IPS-NIHi7 (cell line): ENCODE measurements around the gene ZNF618.
A peak's percentile ranks its signal among the peaks of the same experiment; 100 is the strongest.

Experiments
- DNase-seq: peaks from one replicate; pipeline ENCODE4 v3.0.0; 2012; ENCODE audit warnings: mixed read lengths; ENCODE audit errors: extremely low spot score

Gene ZNF618

DNA sequence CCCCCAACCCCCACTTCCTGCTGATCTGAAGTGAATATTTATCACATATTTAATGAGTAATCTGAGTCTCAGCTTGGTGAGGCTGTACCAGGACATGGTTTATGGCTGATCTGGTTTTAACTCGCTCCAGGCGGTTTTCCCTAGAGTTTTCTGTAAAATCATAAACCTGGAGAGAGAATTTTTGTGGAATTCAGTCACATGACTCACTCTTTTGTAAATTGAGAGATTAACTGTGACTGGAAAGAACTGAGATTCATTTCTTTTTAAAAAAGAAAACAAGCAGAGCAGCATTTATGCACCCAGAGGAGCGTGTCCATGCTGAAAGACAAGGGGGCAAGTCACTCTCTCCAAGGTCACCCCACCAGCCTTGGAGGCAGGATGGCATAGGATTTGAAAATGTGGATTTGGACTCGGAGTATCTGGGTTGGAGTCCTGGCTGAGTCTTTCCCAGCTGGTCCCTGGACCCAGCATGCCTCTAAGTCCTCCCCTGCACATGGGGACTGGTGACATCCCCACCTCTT lies 81.8 kb downstream of the ZNF618 start:
- no peak for DNase-seq

DNA sequence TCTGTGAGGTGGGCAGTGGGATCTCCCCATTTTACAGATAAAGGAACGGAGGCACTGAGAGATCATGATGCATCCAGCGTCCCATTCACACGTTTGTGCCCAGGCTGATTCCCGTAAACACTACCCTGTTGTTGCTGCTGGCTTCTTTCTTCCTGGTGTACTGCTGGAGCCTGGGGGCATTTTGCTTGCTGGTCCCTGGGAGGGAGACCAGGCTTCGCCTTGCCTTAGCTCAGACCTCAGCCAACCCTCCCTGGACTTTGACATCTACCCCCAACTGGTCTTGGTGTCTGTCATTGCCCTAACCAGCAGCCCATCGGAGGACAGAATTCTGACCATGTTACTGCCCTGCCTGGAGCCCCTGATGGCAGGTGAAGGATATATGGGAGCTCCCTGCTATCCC lies 82.4 kb downstream of the ZNF618 start:
- no peak for DNase-seq

DNA sequence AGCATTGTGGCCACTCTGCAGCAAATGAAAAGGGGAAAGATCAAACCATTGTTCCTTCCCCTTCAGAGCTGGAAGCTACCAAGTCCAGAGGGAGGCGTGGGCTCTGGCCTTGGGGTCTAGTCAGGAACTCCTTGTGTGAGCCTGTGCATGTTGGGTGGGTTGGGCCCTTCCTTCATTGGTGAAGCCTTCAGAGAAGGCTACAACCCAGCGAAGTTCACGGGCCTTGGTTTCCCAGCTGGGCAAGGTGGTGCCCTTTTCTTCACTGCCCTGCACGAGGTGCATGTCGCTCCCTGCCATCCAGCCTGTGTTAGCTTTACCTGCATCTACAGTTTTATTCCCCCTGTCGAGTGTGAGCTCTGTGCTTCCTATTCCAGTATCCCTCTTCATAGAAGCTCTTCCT lies 84.7 kb downstream of the ZNF618 start:
- DNase-seq: no peak

DNA sequence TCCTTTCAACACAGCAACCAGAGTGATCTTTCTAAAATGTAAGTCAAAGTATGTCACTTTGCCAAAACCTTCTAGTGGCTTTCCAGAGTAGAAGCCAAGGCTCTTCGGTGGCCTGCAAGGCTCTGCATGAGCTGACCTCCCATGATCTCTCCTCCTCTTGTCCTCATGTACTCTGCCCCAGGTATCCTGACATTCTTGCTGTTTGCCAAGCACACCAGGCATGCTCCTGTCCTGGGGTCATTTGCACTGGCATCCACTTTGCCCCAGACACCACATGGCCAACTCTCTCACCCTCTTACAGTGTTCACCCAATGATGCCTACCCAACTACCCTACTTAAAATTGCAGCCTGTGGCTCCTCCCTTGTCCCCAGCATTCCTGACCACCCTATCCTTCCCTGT lies 86.3 kb downstream of the ZNF618 start:
- no peak for DNase-seq

DNA sequence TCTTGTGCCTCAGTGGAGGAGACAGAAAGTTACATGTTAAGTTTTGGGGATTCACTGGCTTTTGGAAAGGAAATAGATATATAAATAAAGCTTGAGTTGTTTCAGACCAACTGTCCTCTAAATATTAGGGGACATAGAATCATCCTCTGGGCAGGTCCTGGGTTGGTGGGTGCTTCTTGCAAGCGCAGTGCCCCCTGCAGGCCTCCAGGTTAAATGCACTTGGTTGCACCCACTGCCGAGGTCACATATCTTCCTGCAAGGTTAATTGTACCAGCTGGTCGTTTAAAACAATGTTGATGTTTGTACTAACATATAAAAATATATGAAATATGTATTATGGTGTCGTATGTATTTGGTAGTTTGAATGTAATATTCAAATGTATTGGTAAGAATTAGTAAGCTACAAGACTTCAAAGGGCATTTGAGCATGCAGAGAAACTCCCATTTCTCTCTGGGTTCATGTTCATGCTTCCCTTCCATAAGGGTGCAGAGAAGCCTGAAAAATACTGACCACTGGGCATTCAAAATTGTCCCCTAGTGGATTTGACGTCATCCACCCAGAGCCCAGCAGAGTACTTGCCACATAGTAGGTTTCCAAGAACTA lies 87.0 kb downstream of the ZNF618 start:
- DNase-seq: peak; percentile 82

DNA sequence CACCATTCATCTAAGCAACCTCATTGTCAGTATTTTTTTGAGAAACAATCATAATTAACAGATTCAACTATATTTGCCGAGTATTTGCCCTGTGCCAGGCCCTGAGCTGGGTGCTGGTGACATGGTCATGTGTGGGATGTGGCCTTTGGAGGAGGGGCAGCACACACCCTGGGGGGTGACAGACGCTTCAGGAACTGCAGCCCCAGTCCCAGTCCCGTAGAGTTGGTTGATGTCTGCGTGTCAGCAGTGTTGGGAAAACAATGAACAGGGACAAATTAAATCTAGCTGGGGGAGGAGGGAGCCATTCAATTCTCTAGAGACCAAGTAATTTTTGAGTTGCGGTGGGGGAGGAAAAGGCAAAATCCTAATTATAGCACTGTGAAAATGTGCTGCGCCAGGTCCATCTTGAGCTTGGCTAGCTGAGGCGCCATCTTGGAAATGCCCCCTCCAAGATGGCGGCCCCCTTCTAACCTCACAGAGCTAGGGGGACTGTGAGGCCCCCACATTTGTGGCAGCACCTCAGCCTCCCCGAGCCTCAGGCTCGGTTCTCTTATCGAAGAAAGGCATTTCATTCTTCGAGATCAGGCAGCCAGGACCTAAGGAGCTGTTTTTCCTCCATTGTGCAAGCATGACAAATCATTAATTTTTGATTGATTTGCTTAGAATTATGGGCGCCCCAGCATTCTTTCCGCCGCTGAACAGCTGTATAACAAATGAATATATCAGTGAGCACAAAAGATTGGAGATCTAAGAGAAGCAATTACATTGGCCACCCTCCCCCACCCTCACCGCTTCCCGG lies 87.8 kb downstream of the ZNF618 start:
- no peak for DNase-seq

DNA sequence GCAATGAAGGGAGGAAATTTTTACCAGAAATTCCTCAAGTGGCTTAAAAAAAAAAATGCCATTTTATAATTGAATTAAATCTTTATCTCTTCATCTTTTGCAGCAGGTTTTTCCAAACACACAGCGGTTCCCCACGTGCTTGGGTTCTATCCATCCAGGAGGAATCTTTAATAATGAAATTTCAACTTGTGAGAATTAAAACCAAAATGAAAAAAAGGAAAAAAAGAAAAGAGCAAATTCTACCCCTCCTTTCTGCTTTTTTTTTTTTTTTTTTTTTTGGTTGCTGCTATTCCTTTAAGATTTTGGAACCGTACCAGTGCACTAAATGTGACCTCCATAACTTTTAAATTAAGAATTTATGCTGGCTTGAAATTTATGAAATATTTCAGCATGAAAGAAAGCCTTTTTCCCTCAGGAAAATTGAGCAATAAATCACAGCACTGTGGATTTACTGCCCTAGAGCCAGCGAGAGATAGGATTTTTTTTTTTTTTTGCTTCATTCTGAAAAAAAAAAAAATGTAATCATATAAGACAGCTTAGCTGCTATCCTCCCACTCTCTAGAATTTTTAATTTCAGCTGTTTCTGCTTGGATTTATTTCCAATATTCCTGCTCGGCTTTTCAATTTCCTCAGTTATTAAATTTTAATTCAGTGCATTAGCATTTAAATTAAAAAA lies 88.5 kb downstream of the ZNF618 start:
- no peak for DNase-seq

DNA sequence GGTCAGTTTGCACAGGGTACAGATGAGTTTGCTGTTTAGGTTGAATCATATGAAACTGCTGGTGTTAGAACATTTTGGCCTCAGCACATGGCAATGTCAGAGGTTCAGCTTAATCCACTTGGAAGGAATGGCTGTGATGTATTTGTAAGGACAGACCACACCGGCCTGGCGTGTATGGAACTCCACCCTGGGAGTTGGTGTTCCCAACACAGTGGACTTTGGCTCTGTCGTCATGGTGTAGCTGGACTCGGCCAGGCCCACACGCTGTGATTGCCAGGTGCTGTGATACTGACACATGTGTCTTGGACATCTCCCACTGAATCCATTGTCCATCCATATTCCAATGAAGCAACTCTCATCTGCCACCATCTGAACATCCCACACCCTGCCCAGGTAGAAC lies 90.3 kb downstream of the ZNF618 start:
- no peak for DNase-seq

DNA sequence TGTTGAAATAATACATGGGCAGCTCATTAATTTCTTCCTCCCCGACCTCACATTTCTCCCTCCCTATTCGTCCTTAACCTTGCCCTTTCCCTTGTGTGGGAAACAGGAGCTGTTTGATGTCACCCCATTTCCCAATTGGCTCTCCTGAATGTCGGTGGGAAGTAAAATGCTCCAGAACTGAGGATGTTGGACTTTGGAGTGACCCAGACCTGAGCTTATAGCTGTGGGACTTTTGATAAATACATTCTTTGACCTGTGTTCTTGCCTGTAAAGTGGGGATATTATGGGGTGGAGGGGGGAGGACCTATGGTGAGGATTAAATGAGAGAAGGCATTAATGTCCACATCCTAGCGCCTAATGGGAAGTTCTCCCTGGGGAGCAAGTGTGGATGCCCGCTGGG lies 91.3 kb downstream of the ZNF618 start:
- no peak for DNase-seq

DNA sequence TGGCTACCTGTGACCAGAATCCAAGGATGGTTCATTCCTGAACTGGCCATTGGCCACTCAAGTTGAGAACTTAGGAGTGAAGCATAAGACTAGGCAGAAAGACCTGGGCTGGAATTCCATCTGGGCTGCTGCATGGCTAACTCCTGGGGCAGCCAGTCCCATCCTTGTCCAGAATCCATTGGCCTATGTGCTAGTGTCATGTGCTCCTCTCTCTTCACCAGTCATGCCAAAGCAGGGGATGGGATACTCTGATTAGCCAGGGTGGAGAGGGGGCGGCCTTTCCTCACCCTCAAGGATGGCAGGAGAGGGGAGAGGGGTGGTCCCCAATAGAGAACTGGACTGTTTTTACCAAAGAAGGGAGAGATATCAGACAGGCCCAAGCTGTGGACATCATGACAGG lies 93.2 kb downstream of the ZNF618 start:
- DNase-seq: no peak

DNA sequence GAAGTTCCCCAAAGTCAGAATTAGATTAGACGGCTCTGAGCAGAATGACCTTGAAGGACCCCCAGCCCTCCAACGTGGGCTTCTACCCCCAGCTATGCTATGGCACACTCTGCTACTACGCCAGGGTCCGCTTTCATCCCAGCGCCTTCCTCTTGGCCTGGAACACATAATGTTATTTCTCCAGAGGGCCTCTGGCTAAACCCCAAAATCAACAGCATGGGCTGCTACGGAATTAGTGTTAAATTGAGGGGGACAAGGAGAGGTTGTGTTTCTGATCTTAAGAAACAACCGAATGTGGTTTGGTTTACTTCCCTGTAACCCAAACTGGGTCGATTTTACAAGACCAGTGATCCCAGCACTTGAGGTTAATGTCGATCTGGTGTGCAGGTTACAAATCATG lies 97.1 kb downstream of the ZNF618 start:
- DNase-seq: no peak

DNA sequence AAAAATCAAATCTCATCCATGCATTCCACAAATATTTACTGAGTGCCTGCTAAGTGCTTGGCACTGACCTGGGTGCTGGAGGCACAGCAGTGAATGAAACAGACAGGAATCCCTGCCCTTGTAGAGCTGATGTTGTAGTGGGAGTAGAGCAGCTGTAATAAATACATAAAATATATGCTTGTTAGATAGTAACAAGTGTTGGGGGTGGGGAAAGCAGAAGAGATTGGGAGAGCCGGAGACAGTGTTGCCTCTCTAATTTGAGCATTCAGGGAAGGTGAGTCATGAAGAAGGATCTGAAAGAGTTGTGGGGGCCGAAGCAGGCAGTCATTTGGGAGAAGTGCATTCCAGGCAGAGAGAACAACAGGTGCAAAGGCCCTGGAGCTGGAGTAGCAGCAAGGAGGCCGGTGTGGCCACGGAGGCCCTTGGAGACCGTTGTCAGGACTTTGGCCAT lies 97.9 kb downstream of the ZNF618 start:
- DNase-seq: no peak

DNA sequence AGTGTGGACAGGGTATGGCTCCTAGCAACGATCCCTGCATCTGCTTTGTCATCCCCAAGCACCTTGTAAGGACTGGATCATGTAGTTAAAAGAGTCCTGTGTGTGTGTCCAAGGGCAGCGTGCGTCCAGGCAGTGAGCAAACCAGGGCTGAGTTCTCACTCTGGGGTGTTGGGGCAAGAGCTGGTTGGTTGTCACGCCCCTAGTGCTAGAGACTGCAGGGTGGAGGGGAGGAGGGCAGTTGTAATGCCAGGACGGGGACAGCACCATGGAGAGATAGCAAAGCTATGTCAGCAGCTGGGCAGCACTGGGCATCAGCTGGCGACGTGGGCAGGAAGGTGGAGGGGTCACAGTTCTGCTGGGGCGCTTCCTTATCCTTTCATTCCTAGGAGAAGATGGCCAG lies 100.8 kb downstream of the ZNF618 start:
- DNase-seq: no peak

DNA sequence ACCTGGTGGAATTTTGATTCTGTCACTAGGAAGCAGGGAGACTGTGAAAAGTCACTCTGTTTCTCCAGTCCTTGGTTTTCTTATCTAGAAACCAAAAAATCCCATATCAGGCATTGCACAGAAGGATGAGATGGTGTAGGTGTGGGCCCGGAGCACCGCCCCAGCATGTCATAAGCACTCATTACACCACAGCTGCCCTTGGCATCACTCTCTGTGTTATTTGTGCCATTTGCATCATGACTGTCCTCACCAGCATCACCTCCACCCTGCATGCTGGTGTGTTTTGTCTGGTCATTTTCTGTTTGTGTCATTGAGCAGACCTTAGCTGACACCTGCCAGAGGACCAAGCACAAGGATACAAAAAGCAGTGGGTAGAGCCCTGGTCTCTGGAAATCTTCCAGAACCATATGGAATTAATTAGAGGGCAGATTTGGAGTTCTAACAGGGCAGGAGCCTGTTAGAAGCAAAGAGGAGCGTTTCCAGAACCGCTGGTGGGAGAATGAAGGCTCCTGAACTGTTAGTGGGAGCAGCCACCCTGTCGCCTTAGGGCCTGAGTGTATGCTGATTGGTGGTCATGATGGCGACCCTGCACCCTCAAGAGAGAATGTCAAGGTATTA lies 102.7 kb downstream of the ZNF618 start:
- DNase-seq: no peak

DNA sequence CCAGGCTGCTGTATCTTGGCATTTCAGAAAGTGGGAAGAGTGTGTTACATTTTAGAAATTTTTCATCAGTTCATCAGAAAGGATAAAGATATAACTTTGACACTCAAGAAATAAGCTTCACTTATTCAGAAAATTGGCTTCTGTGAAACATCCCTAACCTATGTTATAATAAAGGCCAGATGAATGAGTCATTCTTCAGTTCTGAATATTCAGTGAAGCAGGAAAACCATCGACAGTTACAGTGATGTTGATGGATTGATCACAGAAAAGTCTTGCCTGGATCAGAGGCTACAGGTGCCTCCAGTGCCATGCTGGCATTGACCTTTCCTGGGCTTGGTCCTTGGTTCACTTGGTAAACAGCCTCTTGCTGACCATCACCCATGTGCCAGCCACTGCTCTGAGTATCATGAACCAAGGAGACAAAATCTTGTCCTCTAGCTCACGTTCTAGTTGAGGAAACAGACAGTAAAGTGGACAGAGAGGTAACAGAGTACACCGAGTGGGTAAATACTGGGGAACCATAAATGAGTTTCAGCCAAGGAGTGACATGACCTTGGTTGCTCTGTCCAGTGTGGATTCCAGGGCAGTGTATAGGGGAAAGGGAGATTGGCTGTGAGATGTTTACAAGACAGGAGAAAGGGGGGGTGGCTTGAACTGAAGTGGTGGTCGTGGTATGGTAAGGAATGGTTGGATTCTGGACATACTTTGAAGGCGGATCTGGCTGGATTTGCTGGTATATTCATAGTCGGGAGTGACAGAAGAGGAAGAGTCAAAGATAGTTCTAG lies 103.4 kb downstream of the ZNF618 start:
- no peak for DNase-seq

DNA sequence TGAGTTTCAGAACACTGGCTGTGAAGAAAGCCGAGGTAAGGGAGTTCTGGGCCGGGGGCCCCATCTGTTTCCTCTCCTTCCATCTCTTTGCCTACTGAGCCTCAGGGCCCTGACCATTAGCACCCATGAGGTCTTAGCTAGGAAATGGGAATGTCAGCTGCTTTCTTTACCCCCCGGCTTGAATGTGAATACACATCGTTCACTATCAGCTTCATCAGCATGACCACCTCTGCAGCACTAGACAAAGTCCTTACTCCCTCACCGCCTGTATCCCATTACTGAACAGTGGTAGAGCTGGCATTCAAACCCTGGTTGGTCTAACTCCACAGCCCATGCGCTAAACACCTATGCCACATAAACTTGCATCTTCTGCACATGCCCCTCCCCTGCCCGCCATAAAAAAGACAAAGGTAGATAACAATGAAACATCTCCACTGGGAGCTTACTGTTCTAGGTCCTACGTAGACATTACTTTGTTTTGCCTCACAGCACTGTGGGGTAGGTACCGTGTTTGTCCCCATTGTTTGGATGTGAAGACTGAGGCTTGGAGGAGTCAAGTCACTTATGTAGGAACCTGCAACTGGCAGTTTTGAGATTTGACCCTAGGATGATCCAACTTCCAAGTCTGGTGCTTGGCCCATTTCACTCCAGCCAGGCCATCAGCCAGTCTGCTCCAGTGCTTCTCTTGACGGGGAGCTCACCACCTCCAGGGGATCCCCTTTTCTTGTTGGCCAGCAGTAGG lies 108.7 kb downstream of the ZNF618 start:
- DNase-seq: no peak

DNA sequence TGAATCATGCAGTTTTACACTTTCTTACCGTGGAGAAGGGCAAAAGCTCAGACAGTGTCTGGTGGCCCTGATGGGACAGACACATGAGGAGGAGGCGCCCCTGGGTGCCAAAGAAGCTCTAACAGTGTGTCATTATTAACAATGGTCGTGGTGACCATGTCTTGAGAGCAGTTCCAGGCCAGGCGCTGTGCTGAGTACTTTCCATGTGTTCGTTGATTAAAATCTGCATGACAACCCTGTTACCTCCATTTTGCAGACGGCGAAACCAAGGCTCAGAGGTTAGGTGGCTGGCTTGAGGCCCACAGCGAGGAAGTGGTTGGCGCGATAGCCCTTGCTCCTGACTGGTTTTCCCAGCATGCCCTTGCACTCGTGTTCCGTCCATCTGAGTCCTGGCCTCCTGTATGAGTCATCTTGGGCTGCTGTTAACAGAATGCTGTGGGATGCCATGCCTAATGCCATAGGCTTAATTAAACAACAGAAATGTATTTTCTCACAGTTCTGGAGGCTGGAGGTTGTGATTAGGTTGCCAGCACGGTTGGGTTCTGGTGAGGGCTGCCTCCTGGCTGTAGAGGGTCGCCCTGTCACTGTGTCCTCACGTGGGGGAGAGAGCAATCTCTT lies 110.0 kb downstream of the ZNF618 start:
- DNase-seq: no peak

DNA sequence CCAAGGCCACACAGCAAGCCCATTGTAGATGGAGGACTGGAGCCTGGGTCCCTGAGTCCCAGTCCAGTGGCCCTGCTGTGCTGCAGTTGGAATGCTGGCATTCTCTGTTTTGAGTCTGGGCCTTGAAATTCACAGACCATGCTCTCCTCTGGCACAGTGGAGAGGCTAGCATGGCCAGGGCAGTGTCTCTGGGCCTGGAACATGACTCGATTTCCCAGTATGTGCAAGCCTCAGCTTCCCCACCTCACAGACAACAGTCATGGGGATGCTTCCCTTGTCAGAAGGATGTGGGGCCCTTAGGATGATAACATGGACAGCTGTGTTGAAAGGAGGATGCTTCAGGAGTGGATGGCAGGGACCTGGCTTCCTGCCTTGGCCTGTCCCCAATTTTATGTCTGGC lies 110.8 kb downstream of the ZNF618 start:
- DNase-seq: no peak

DNA sequence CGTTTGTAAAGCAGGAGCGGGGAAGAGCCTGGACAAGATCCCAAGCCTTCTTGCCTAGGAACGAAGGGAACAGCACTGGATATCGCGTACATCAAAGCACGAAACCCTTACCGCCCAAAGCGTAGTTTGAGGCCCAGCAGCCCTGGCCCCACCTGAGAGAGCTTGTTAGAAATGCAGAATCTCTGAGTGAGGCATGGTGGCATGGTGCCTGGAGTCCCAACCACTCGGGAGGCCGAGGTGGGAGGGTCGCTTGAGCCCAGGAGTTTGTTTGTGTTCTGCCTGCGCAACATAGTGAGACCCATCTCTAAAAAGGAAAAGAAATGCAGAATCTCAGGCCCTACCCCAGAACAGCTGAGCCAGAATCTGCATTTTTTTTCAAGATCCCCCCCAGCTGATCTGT lies 111.4 kb downstream of the ZNF618 start:
- DNase-seq: no peak

DNA sequence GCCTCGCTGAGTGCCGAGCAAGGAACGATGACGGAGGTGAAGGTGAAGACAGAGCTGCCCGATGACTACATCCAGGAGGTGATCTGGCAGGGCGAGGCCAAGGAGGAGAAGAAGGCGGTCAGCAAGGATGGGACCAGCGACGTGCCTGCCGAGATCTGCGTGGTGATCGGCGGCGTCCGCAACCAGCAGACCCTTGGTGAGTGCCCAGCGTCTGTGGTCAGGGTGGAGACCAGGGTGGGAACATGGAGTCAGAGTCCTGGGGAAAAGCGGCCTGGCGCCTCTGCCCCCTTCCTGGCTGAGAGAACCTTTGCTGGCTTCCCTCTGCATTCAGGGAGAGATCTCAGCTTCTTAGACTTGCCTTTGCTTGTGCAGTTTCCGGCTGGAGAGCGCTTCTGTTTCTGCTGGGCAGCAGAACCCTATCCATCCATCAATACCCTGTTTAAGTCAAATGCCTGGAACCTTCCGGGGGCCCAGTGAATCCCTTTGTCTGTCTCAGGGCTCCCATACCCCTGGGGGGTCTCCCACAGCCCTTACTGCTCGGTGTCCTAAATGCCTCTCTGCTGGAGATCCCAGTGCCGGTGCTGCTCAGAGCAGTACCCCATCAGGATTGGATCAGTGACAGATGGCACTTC lies 112.4 kb downstream of the ZNF618 start:
- no peak for DNase-seq
